ENCODE results near the gene TMIGD1. TPM values are rescaled to one million over a fixed set of nuclear protein-coding genes. Genes with fewer than 3 reads are reported as not detected.
"Not testable (repeated sequence)": the region's sequence is repeated elsewhere in the genome, so short reads cannot be mapped to it uniquely, and the experiment has no call there.

TMIGD1 gene
- total RNA-seq, 1 donor from 2014 or later: not detected

- Histone ChIP-seq H3K9ac (no peak overlapping the region), H3K4me1 (no peaks in the 10 kb centered on the region), H2AFZ (replicated peaks) (no peak overlapping the region), H3F3A (ENCODE audit: low read depth) (no peaks in the 10 kb centered on the region), H3K36me3 (no peaks in the 10 kb centered on the region), H3K9me3 (ENCODE audit: low read depth) (no peaks in the 10 kb centered on the region), H3K4me2 (no peak overlapping the region), H3K79me2 (ENCODE audit: low read depth) (no peaks in the 10 kb centered on the region), H3K27ac (no peak overlapping the region), H4K20me1 (ENCODE audit: low read depth) (no peaks in the 10 kb centered on the region), H3K4me3 (no peak overlapping the region), H3K27me3 (no peaks in the 10 kb centered on the region)
- no peak for DNase-seq (ENCODE audit: low spot score)
- no peak overlapping the region for H3K4me3 Mint-ChIP-seq
- H3K27ac Mint-ChIP-seq: no peak overlapping the region
- peaks cover 2% of the 10 kb centered on the region for H3K9me3 Mint-ChIP-seq
- H3K36me3 Mint-ChIP-seq: no peaks in the 10 kb centered on the region
- H3K27me3 Mint-ChIP-seq (ENCODE audit: insufficient read depth, low read depth): no peaks in the 10 kb centered on the region
- TF ChIP-seq EZH2 (IDR thresholded peaks at IDR 0.05) (no peak), CTCF (IDR thresholded peaks at IDR 0.05) (no peak), EZH2phosphoT487 (IDR thresholded peaks at IDR 0.05) (no peak)
- H3K4me1 Mint-ChIP-seq: peaks cover 4% of the 10 kb centered on the region
These were observed 18.5 kb upstream of the TMIGD1 start for GRCh38 chr17:30352240-30352814.

- Histone ChIP-seq H3K4me3 (no peak overlapping the region), H3K27me3 (no peaks in the 10 kb centered on the region), H3K36me3 (no peaks in the 10 kb centered on the region), H3K4me1 (no peaks in the 10 kb centered on the region), H3K27ac (no peak overlapping the region), H3K9ac (no peak overlapping the region), H2AFZ (replicated peaks) (no peak overlapping the region), H3K79me2 (ENCODE audit: low read depth) (no peaks in the 10 kb centered on the region), H3F3A (ENCODE audit: low read depth) (no peaks in the 10 kb centered on the region), H3K9me3 (ENCODE audit: low read depth) (no peaks in the 10 kb centered on the region), H3K4me2 (no peak overlapping the region), H4K20me1 (ENCODE audit: low read depth) (no peaks in the 10 kb centered on the region)
- peaks cover 4% of the 10 kb centered on the region for H3K4me1 Mint-ChIP-seq
- no peaks in the 10 kb centered on the region for H3K27me3 Mint-ChIP-seq (ENCODE audit: insufficient read depth, low read depth)
- no peak overlapping the region for H3K27ac Mint-ChIP-seq
- no peaks in the 10 kb centered on the region for H3K36me3 Mint-ChIP-seq
- no peak for DNase-seq (ENCODE audit: low spot score)
- peaks cover 2% of the 10 kb centered on the region for H3K9me3 Mint-ChIP-seq
- no peak for TF ChIP-seq EZH2 (IDR thresholded peaks at IDR 0.05)
- no peak for TF ChIP-seq CTCF (IDR thresholded peaks at IDR 0.05)
- no peak overlapping the region for H3K4me3 Mint-ChIP-seq
These were observed 17.9 kb upstream of the TMIGD1 start for GRCh38 chr17:30351735-30352134.

GRCh38 chr17:30351263-30351662, 17.4 kb upstream of the TMIGD1 start:
- not testable (repeated sequence) for H2AFZ ChIP-seq (replicated peaks); H3K27me3 Mint-ChIP-seq (ENCODE audit: insufficient read depth, low read depth); H3K9me3 Mint-ChIP-seq; H3K4me2 ChIP-seq; H3K79me2 ChIP-seq (ENCODE audit: low read depth); DNase-seq (ENCODE audit: low spot score); H3K4me1 Mint-ChIP-seq; H3K4me3 Mint-ChIP-seq; H3K9me3 ChIP-seq (ENCODE audit: low read depth); H3K36me3 ChIP-seq; H3K4me1 ChIP-seq; H3K4me3 ChIP-seq; H3K27me3 ChIP-seq; H4K20me1 ChIP-seq (ENCODE audit: low read depth); H3K36me3 Mint-ChIP-seq; H3K27ac ChIP-seq; H3K9ac ChIP-seq; H3K27ac Mint-ChIP-seq; H3F3A ChIP-seq (ENCODE audit: low read depth)

GRCh38 chr17:30349252-30349651, 15.4 kb upstream of the TMIGD1 start:
- Histone ChIP-seq H3K79me2 (ENCODE audit: low read depth) (no peaks in the 10 kb centered on the region), H3K9ac (no peak overlapping the region), H2AFZ (replicated peaks) (no peak overlapping the region), H3K36me3 (no peaks in the 10 kb centered on the region), H3K27me3 (no peaks in the 10 kb centered on the region), H3K4me1 (no peaks in the 10 kb centered on the region), H3K4me3 (no peak overlapping the region), H3F3A (ENCODE audit: low read depth) (no peaks in the 10 kb centered on the region), H3K4me2 (no peak overlapping the region), H4K20me1 (ENCODE audit: low read depth) (no peaks in the 10 kb centered on the region), H3K9me3 (ENCODE audit: low read depth) (no peaks in the 10 kb centered on the region), H3K27ac (no peak overlapping the region)
- Mint-ChIP-seq H3K36me3 (no peaks in the 10 kb centered on the region), H3K9me3 (peaks cover 2% of the 10 kb centered on the region), H3K27ac (no peak overlapping the region), H3K4me1 (peaks cover 6% of the 10 kb centered on the region), H3K4me3 (no peak overlapping the region), H3K27me3 (ENCODE audit: insufficient read depth, low read depth) (no peaks in the 10 kb centered on the region)
- TF ChIP-seq EZH2phosphoT487 (IDR thresholded peaks at IDR 0.05) (no peak), CTCF (IDR thresholded peaks at IDR 0.05) (no peak), EZH2 (IDR thresholded peaks at IDR 0.05) (no peak)
- no peak for DNase-seq (ENCODE audit: low spot score)

Measured in neural progenitor cell (in vitro differentiated cells).